ENCODE data around the gene SCP2D1. TPM values are rescaled to one million over a fixed set of nuclear protein-coding genes. Genes with fewer than 3 reads are reported as not detected.
A peak's percentile ranks its signal among the peaks of the same experiment; 100 is the strongest.

SCP2D1 gene
- total RNA-seq, 1 donor from 2014 or later, result not detected

DNA sequence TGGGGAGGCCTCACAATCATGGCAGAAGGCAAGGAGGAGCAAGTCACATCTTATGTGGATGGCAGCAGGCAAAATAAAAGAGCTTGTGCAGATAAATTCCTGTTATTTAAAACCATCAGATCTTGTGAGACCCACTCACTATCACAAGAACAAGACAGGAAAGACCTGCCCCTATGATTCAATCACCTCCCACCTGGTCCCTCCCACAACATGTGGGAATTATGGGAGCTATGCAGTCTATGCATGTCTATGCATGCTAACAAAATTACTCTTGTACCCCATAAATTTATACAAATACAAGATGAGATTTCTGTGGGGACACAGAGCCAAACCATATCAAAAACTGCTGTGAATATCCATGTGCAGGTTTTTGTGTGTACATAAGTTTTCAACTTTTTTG is 25.6 kb upstream of the SCP2D1 start:
- Mint-ChIP-seq H3K4me3 (ENCODE audit: unreplicated experiment) (no peak overlapping the region), H3K27me3 (ENCODE audit: low read depth) (peaks cover 45% of the 10 kb centered on the region), H3K27ac (ENCODE audit: unreplicated experiment) (no peak overlapping the region), H3K36me3 (ENCODE audit: low read depth) (peaks cover 3% of the 10 kb centered on the region), H3K9me3 (ENCODE audit: low read depth) (peaks cover 3% of the 10 kb centered on the region), H3K4me1 (ENCODE audit: low read depth) (no peaks in the 10 kb centered on the region)
- no peak for DNase-seq (ENCODE audit: low spot score)
- TF ChIP-seq, protein P1, sequence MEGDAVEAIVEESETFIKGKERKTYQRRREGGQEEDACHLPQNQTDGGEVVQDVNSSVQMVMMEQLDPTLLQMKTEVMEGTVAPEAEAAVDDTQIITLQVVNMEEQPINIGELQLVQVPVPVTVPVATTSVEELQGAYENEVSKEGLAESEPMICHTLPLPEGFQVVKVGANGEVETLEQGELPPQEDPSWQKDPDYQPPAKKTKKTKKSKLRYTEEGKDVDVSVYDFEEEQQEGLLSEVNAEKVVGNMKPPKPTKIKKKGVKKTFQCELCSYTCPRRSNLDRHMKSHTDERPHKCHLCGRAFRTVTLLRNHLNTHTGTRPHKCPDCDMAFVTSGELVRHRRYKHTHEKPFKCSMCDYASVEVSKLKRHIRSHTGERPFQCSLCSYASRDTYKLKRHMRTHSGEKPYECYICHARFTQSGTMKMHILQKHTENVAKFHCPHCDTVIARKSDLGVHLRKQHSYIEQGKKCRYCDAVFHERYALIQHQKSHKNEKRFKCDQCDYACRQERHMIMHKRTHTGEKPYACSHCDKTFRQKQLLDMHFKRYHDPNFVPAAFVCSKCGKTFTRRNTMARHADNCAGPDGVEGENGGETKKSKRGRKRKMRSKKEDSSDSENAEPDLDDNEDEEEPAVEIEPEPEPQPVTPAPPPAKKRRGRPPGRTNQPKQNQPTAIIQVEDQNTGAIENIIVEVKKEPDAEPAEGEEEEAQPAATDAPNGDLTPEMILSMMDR (IDR thresholded peaks at IDR 0.05), result no peak

DNA sequence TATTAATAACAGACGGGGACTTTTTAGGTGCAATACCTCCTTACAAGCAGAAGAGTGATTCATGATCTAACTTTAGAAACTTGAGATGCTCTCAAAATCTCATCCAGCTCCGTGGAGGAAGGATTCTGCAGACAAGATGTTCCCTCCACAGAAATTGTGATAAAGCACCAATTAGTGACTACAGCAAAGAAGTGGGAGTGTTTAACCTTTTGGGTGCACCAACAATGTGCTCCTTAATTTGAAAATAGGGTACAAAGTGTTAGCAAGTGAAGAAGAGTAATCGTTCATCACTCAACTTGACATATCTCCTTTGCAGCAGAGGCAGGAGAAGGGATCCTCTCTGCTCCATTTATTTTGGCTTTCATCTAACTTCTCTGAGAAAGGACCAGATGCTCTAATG is 22.8 kb upstream of the SCP2D1 start:
- Mint-ChIP-seq H3K4me1 (ENCODE audit: low read depth) (peaks cover 10% of the 10 kb centered on the region), H3K9me3 (ENCODE audit: low read depth) (peaks cover 5% of the 10 kb centered on the region), H3K36me3 (ENCODE audit: low read depth) (peaks cover 3% of the 10 kb centered on the region), H3K4me3 (ENCODE audit: unreplicated experiment) (no peak overlapping the region), H3K27me3 (ENCODE audit: low read depth) (peaks cover 35% of the 10 kb centered on the region), H3K27ac (ENCODE audit: unreplicated experiment) (no peak overlapping the region)
- no peak for DNase-seq (ENCODE audit: low spot score)
- TF ChIP-seq, protein P1 (IDR thresholded peaks at IDR 0.05), result no peak

DNA sequence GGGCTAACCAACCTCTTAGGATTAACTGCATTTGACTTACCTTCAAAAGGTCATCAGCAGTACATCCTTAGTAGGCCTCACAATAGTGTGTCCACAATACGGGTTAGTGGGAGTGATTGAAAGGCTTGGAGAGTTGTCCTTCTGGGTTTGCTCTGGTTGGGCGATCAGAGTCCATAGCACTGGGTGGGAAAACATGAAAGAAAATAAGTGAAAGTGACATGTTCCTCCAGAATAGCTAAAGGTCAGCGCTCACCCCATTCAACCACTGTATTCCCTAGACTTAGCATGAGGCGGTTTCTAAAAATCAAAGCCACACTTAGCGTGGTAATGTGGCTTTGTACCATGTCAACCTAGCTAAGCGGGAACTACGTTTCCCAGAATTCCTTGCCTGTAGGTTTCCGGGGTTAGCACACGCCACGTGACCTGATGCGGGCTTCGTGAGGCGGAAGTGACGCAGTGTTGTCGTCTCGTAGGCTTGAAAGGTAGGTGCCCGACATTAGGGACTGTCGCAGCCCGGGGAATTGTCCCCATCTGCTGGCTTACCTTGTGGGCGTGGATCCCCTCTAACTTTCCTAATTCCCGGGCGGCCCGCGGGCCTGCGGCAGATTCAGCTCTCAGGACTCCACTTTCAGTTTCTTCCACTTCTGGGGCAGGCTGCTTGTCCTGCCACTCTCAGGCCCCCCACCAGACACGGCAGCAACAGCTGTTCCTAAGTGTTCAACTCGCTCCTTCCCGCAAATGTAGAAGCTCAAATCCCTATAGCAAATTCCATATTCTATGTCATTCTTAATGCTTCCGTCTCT is 19.8 kb upstream of the SCP2D1 start:
- H3K36me3 Mint-ChIP-seq (ENCODE audit: low read depth), result no peaks in the 10 kb centered on the region
- peaks cover 10% of the 10 kb centered on the region for H3K4me1 Mint-ChIP-seq (ENCODE audit: low read depth)
- H3K4me3 Mint-ChIP-seq (ENCODE audit: unreplicated experiment), result peak overlapping the region; percentile 91
- peak overlapping the region; percentile 95 for H3K27ac Mint-ChIP-seq (ENCODE audit: unreplicated experiment)
- H3K27me3 Mint-ChIP-seq (ENCODE audit: low read depth), result peaks cover 22% of the 10 kb centered on the region
- peaks cover 14% of the 10 kb centered on the region for H3K9me3 Mint-ChIP-seq (ENCODE audit: low read depth)
- TF ChIP-seq, protein P1 (IDR thresholded peaks at IDR 0.05), result peak; percentile 60
- no peak for DNase-seq (ENCODE audit: low spot score)

DNA sequence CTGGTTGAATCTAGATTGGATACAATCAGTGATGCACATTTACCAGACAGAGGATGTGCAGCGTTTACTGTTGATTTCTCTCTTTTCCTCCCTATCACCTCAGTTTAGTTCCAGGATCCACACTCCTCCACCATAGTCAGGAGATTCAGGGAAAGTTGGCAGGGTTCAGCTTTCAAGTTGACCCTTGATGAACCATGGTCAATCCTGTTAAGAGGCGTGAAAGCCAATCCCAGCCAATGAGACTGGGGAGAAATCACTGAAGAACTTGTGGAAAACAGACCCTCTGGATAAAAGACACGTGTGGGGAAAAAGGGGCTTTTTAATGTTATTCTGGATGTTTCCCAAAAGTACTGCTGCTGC is 19.2 kb upstream of the SCP2D1 start:
- Mint-ChIP-seq H3K4me1 (ENCODE audit: low read depth) (peaks cover 10% of the 10 kb centered on the region), H3K27ac (ENCODE audit: unreplicated experiment) (peak overlapping the region; percentile 95), H3K4me3 (ENCODE audit: unreplicated experiment) (peak overlapping the region; percentile 91), H3K36me3 (ENCODE audit: low read depth) (no peaks in the 10 kb centered on the region), H3K27me3 (ENCODE audit: low read depth) (peaks cover 24% of the 10 kb centered on the region), H3K9me3 (ENCODE audit: low read depth) (peaks cover 14% of the 10 kb centered on the region)
- no peak for DNase-seq (ENCODE audit: low spot score)
- TF ChIP-seq, protein P1 (IDR thresholded peaks at IDR 0.05), result no peak

DNA sequence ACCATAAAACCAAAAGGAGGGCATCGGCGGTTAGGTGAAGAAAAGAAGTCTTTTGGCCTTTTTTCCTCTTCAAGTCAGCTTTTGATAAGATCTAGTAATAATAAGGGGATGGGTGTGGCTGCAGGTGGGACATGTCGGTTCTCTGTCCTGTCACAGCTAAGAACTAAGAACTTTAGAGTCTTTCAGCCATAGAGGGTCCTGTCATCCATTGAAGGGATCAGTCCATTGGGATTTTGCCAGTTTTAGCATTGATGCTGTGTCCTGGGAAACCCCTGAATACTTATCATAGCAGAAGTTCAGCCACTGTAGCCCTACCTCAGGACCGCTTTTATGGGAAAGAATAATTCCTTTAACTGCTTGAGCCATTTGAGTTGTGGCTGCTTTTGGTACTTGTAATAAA is 18.2 kb upstream of the SCP2D1 start:
- H3K36me3 Mint-ChIP-seq (ENCODE audit: low read depth), result no peaks in the 10 kb centered on the region
- TF ChIP-seq, protein P1 (IDR thresholded peaks at IDR 0.05), result no peak
- H3K27me3 Mint-ChIP-seq (ENCODE audit: low read depth), result peaks cover 18% of the 10 kb centered on the region
- H3K27ac Mint-ChIP-seq (ENCODE audit: unreplicated experiment), result no peak overlapping the region
- peak overlapping the region; percentile 91 for H3K4me3 Mint-ChIP-seq (ENCODE audit: unreplicated experiment)
- DNase-seq (ENCODE audit: low spot score), result no peak
- H3K9me3 Mint-ChIP-seq (ENCODE audit: low read depth), result peaks cover 14% of the 10 kb centered on the region
- peaks cover 10% of the 10 kb centered on the region for H3K4me1 Mint-ChIP-seq (ENCODE audit: low read depth)

All from chondrocyte (in vitro differentiated cells).